Measurements from ENCODE around the gene NPW. TPM values are rescaled to one million over a fixed set of nuclear protein-coding genes. Genes with fewer than 3 reads are reported as not detected.

Gene NPW
- total RNA-seq, 1 experiment from 2014 or later = 7.1 TPM

GRCh38 chr16:2061023-2061422 lies 41.4 kb downstream of the NPW start:
- Histone ChIP-seq H3K4me2 (ENCODE audit: insufficient read depth, insufficient read length, low read length) (no peak overlapping the region), H4K5ac (ENCODE audit: insufficient read length, low read depth, low read length) (no peak overlapping the region), H4K91ac (ENCODE audit: insufficient read length, low read depth, low read length) (no peak overlapping the region), H4K8ac (replicated peaks; ENCODE audit: insufficient read length, low read depth, low read length) (no peak overlapping the region), H3K4me1 (ENCODE audit: insufficient read depth, low read length) (no peaks in the 10 kb centered on the region), H2BK5ac (ENCODE audit: insufficient read length, low read length) (no peak overlapping the region), H3K14ac (ENCODE audit: insufficient read depth, low read length) (no peak overlapping the region), H3K79me2 (ENCODE audit: insufficient read depth, low read length) (no peaks in the 10 kb centered on the region), H3K27ac (ENCODE audit: insufficient read length, low read depth, low read length) (no peak overlapping the region), H3K56ac (ENCODE audit: insufficient read length, low read depth, low read length) (no peak overlapping the region), H2BK15ac (ENCODE audit: low read depth, low read length) (no peak overlapping the region), H3K18ac (ENCODE audit: insufficient read length, low read depth, low read length) (no peak overlapping the region), H3T11ph (ENCODE audit: low read length) (no peak overlapping the region), H2AK5ac (ENCODE audit: insufficient read length, low read length) (no peak overlapping the region), H3K9me3 (ENCODE audit: control insufficient read depth, low read depth, low read length) (no peaks in the 10 kb centered on the region), H4K20me1 (ENCODE audit: control insufficient read depth, insufficient read depth, insufficient read length) (peaks cover 2% of the 10 kb centered on the region), H3K23me2 (ENCODE audit: insufficient read length, low read depth, low read length, poor library complexity, severe bottlenecking) (peaks cover 3% of the 10 kb centered on the region), H2BK20ac (ENCODE audit: low read depth, low read length, poor library complexity, severe bottlenecking) (no peak overlapping the region), H2BK120ac (ENCODE audit: low read depth, low read length, poor library complexity, severe bottlenecking) (no peak overlapping the region), H3K23ac (ENCODE audit: insufficient read length, low read depth, low read length) (no peak overlapping the region), H2BK12ac (ENCODE audit: insufficient read length, low read depth, low read length) (no peak overlapping the region), H2AFZ (ENCODE audit: low read length) (no peak overlapping the region), H3K9ac (ENCODE audit: extremely low read depth, insufficient read length, low read length) (no peak overlapping the region), H3K4ac (ENCODE audit: low read depth, low read length) (no peak overlapping the region), H3K27me3 (ENCODE audit: insufficient read depth, low read length) (no peaks in the 10 kb centered on the region), H3K79me1 (ENCODE audit: insufficient read depth, low read depth, low read length, poor library complexity, severe bottlenecking) (no peaks in the 10 kb centered on the region)
- H3K4me3 Mint-ChIP-seq = no peak overlapping the region
- WGBS (ENCODE audit: extremely low coverage, insufficient read length, low lambda C conversion rate) = no CpG with 5 or more reads among the region's 18 CpGs
- TF ChIP-seq, protein P1, sequence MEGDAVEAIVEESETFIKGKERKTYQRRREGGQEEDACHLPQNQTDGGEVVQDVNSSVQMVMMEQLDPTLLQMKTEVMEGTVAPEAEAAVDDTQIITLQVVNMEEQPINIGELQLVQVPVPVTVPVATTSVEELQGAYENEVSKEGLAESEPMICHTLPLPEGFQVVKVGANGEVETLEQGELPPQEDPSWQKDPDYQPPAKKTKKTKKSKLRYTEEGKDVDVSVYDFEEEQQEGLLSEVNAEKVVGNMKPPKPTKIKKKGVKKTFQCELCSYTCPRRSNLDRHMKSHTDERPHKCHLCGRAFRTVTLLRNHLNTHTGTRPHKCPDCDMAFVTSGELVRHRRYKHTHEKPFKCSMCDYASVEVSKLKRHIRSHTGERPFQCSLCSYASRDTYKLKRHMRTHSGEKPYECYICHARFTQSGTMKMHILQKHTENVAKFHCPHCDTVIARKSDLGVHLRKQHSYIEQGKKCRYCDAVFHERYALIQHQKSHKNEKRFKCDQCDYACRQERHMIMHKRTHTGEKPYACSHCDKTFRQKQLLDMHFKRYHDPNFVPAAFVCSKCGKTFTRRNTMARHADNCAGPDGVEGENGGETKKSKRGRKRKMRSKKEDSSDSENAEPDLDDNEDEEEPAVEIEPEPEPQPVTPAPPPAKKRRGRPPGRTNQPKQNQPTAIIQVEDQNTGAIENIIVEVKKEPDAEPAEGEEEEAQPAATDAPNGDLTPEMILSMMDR (conservative IDR thresholded peaks at IDR 0.05) = no peak
- DNase-seq = no peak
- no peaks in the 10 kb centered on the region for H3K4me1 Mint-ChIP-seq
- peaks cover 4 to 26% (median 15%) of the 10 kb centered on the region in 3 experiments; a peak in 6 of 7 replicates for H3K36me3 Mint-ChIP-seq (ENCODE audit: insufficient read depth in 1 of 3, low read depth in 3 of 3)
- no peaks in the 10 kb centered on the region for H3K9me3 Mint-ChIP-seq
- no peaks in the 10 kb centered on the region for H3K27me3 Mint-ChIP-seq (ENCODE audit: low read depth)
- H3K27ac Mint-ChIP-seq = no peak overlapping the region

Data from H9 (cell line).